Lung (tissue), 12 donors: ENCODE results near the gene KLHL25. TPM values are rescaled to one million over a fixed set of nuclear protein-coding genes. Genes with fewer than 3 reads are reported as not detected.
A peak's percentile ranks its signal among the peaks of the same experiment; 100 is the strongest.

Source experiments
- ATAC-seq: fragments of 200-7000 bp; cut with Tn5 transposase; one replicate; pipeline ENCODE4 v1.9.1; 2020; ENCODE audit warnings: moderate number of reproducible peaks; ENCODE audit not compliant: insufficient read depth, low FRiP score
- DNase-seq, 3 donors: peaks; one replicate each; pipeline ENCODE4 v3.0.0-alpha.2; 2013 to 2017
- H3K27ac ChIP-seq, 2 donors: one replicate each; pipeline ENCODE4 v1.5.1; 2013; ENCODE audit warnings: mild to moderate bottlenecking in 2 of 2, moderate library complexity in 2 of 2, control low read depth in 1 of 2, inconsistent platforms in 1 of 2, low read depth in 1 of 2, low read length in 1 of 2
- H3K27me3 ChIP-seq, 3 donors: one replicate each; pipeline ENCODE4 v1.5.1; 2013; ENCODE audit warnings: low read length in 2 of 3; ENCODE audit not compliant: control insufficient read depth in 3 of 3, insufficient read depth in 3 of 3
- H3K36me3 ChIP-seq, 4 donors: one replicate each; pipeline ENCODE4 v1.5.1; 2013; ENCODE audit warnings: low read length in 4 of 4, mild to moderate bottlenecking in 1 of 4, moderate library complexity in 1 of 4; ENCODE audit not compliant: control insufficient read depth in 4 of 4, insufficient read depth in 4 of 4
- H3K4me1 ChIP-seq, 5 donors: one replicate each; pipeline ENCODE4 v1.5.1; 2013; ENCODE audit warnings: low read length in 5 of 5, mild to moderate bottlenecking in 2 of 5, moderate library complexity in 1 of 5; ENCODE audit not compliant: control insufficient read depth in 5 of 5, insufficient read depth in 5 of 5
- H3K4me3 ChIP-seq: one replicate; pipeline ENCODE4 v1.5.1; 2013; ENCODE audit warnings: mild to moderate bottlenecking, control low read depth, moderate library complexity
- H3K9ac ChIP-seq, 2 donors: one replicate each; pipeline ENCODE4 v1.5.1; 2013; ENCODE audit warnings: low read length in 2 of 2, control low read depth in 1 of 2; ENCODE audit not compliant: insufficient read depth in 1 of 2
- H3K9me3 ChIP-seq, 4 donors: one replicate each; pipeline ENCODE4 v1.5.1; 2013; ENCODE audit warnings: low read length in 3 of 4, mild to moderate bottlenecking in 1 of 4, moderate library complexity in 1 of 4; ENCODE audit not compliant: control insufficient read depth in 4 of 4, insufficient read depth in 3 of 4
- WGBS, 2 donors: extraction: QIAGEN DNeasy Blood & Tissue Kit; methylation state at CpG; one replicate each; pipeline ENCODE4 v1.1.7; 2013; 5-methylcytosine and 5-hydroxymethylcytosine counted together
- polyA plus RNA-seq, 2 donors: library from polyadenylated mRNA; stranded (reverse); fragments of 200-250 nt; gene quantifications; one replicate each; pipeline ENCODE4 v1.2.1, GENCODE V29; 2013
- total RNA-seq, 2 donors: library from RNA; depleted of rRNA in 1 of 2; stranded (reverse); fragments of >200 nt in 1 of 2; gene quantifications; one replicate each; pipeline ENCODE4 v1.2.1, GENCODE V29; 2014 to 2021
- TF ChIP-seq, protein P1 (sequence below): IDR thresholded peaks from 2 replicates; pipeline ENCODE4 v1.5.1; 2012; ENCODE audit warnings: mild to moderate bottlenecking; ENCODE audit errors: control extremely low read depth, extremely low read depth
- donor health status: control.
- donor health status: control.
- donor health status: Bipolar disorder and iron deficiency.
- donor health status: healthy.
- donor health status: DM: yes; HTN: yes; CAD: no.

The KLHL25 gene
- total and polyA plus RNA-seq, 4 donors = 3.0 to 9.2 (median 7.1) TPM

DNA sequence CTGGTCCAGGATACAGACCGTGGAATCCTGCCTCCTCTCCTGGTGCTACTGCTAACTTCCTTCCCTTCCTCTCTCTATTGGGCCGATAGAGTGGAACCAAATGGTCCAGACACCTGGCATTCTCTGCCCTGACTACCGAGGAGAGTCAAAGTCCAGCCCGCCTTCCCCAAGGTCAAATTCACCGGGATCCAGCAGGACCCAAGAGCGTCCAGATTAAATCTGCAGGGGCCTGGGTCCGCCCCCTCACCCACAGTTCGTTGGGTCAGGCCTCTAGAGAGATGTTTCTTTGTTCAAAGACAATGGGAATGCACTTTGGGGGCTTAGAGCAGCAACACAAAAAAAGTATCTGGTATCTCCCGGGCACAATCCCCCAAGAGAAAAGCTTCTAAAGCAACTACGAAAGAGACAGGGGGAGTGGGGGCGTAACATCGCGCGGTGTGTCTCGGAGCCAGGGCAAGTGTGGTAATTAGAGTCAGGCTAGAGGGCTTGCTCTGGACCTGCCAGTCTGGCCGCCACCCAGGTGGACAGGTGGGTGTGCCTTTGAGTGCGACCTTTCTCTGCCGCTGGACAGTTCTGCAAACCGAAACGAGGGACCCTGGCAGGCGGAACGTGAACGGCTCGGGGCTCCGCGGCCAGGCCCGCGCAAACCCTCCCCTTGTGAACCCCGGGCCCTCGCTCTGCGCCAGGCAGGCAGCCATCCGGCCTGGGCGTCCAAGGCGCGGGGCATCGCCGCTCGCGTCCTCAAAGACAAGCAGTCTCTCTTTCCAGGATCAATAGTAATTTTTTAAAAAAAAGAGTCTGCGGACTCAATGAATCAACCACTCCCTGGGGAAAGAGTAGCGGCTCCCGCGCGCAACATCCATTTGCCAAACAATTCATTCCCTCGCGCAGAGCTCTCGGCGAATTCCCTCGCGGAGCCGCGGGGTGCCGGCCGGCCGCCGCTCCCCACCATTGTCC lies 806 bp downstream of the KLHL25 start:
- no peaks in the 10 kb centered on the region for H3K9me3 ChIP-seq
- DNase-seq (peak; percentile 48 to 51 (median 50)), ATAC-seq (peak; percentile 27)
- no peaks in the 10 kb centered on the region for H3K27me3 ChIP-seq
- peak overlapping the region; percentile 88 to 92 for H3K27ac ChIP-seq
- no peaks in the 10 kb centered on the region for H3K36me3 ChIP-seq
- 3 to 5% methylated on average over 56 of the region's 56 CpGs for WGBS, 2 donors
- H3K4me1 ChIP-seq = peaks cover 0 to 14% (median 6%) of the 10 kb centered on the region in 5 donors
- H3K4me3 ChIP-seq = peak overlapping the region; percentile 53
- TF ChIP-seq, protein P1, sequence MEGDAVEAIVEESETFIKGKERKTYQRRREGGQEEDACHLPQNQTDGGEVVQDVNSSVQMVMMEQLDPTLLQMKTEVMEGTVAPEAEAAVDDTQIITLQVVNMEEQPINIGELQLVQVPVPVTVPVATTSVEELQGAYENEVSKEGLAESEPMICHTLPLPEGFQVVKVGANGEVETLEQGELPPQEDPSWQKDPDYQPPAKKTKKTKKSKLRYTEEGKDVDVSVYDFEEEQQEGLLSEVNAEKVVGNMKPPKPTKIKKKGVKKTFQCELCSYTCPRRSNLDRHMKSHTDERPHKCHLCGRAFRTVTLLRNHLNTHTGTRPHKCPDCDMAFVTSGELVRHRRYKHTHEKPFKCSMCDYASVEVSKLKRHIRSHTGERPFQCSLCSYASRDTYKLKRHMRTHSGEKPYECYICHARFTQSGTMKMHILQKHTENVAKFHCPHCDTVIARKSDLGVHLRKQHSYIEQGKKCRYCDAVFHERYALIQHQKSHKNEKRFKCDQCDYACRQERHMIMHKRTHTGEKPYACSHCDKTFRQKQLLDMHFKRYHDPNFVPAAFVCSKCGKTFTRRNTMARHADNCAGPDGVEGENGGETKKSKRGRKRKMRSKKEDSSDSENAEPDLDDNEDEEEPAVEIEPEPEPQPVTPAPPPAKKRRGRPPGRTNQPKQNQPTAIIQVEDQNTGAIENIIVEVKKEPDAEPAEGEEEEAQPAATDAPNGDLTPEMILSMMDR = no peak
- H3K9ac ChIP-seq = peak overlapping the region; percentile 77 to 92

DNA sequence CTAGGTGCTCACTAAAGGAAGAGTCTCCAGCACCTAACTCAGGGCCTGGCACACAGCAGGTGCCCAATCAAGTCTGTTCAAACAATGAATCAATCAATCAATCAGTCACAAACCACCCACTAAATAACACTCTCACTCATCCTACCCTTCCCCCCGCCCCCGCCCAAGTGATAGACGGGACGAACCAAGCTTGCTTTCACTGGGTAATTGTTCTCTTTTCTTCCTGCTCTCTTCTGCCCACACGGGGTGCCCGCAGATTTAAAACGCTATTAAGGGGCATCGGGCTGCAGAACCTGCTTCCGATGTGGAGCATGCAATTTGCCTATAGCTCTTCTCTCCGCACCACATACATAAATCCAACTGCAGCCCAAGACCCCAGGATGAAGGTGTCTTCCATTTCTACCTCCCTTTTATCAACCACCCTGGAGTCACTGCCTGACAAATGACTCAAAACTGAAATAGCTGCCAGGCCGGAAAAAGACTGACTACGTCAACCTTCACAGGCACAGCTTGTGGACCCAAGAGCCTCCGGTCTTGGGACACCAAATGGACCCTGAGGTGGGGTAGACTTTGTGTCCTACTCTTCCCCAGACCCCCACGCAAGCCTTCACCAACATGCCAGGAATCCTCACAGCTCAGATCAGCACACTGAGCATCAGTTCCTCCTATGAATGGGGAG lies 1.7 kb downstream of the KLHL25 start:
- DNase-seq (no peak), ATAC-seq (no peak)
- Histone ChIP-seq H3K27me3 (no peaks in the 10 kb centered on the region), H3K4me1 (peaks cover 0 to 14% (median 6%) of the 10 kb centered on the region in 5 donors), H3K9me3 (no peaks in the 10 kb centered on the region), H3K9ac (no peak overlapping the region), H3K36me3 (no peaks in the 10 kb centered on the region), H3K4me3 (no peak overlapping the region), H3K27ac (no peak overlapping the region)
- TF ChIP-seq, protein P1 = no peak
- WGBS, 2 donors = 72 to 77% methylated on average over 14 of the region's 14 CpGs

DNA sequence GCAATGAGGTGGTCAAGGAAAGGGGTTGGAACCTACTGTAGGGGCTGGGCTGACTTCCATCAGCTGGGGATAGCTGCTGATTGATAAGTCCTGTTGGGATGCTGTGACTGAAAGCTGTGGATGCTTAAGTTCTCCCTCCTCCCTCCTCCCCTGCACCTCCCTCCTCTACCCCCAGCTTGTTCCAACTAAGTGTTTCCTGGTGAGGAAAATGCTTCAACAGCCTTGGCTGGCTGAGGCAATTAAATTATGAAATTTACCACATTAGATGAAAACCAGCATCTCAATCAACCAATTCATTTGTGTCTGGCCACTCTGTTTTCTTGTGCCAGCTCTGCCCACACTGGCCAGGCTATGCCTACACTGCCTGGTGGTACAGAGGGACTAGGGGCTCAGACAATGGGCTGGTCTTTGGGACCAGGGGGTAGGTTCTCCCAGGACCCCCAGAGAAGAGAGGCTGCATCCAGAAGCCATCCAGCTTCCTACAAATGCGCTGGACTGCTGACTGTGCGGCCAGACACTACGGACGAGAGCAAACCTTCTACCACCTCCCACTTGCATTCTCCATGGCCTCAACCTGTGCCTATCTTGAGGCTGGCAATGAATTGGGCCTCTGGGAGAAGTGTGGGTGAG lies 2.5 kb downstream of the KLHL25 start:
- Histone ChIP-seq H3K27me3 (no peaks in the 10 kb centered on the region), H3K9ac (no peak overlapping the region), H3K36me3 (no peaks in the 10 kb centered on the region), H3K9me3 (no peaks in the 10 kb centered on the region), H3K27ac (no peak overlapping the region), H3K4me1 (peaks cover 0 to 14% (median 6%) of the 10 kb centered on the region in 5 donors), H3K4me3 (no peak overlapping the region)
- TF ChIP-seq, protein P1 = no peak
- 97% methylated on average over 4 of the region's 4 CpGs for WGBS, 2 donors
- DNase-seq (no peak), ATAC-seq (no peak)
